ENCODE data around the gene GFPT1.
"Not testable (repeated sequence)": the region's sequence is repeated elsewhere in the genome, so short reads cannot be mapped to it uniquely, and the experiment has no call there.

The GFPT1 gene

DNA sequence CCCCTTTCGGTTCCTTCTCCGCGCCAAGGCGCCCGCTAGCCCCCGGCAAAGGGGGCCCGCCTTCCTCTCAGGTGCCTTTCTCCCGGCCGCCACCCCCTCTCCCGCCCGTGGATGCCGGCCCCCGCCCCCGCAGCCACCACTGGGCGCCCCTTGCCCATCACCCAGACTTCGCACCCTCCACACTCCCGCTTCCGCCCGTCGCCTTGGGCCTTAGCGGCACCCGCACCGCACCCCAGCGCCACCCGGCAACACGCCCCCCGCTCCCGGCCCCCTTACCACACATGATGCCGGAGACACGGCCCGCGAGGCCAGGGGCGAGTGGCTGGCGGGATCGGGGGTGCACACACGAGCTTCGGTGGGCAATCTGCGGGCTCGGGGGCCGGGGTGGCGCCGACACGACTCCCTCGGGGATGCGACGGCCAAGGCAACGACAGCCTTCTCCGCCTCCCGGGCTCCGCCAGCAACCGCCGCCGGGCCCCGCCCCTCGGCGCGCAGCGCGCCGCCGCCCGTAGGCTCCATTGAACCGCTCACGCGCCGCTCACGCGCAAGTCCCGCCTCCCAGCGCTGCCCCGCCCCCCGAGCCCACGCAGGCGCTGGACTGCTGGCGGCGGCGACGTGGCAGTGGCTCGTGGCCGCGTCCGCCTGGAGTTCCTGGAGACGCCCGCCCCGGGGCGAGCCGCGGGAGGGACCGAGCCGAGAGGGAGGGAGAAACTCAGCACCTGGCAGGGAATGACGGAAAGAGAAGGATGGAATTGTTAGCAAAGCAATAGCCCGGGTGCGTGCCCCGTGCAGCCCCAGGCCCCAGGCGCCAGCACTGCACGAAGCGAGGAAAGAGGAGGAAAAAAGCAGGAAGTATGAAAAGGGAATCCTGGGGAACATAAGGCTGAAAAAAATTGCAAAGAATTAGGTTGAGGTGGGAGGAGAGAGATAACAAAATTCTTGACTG lies at the start of gene GFPT1:
TSS of gene GFPT1 (minus strand) at position 439 of the 946 bp plus-strand sequence. CDS start at position 283, 156 bp downstream.
- DNase-seq = peak; percentile 98

DNA sequence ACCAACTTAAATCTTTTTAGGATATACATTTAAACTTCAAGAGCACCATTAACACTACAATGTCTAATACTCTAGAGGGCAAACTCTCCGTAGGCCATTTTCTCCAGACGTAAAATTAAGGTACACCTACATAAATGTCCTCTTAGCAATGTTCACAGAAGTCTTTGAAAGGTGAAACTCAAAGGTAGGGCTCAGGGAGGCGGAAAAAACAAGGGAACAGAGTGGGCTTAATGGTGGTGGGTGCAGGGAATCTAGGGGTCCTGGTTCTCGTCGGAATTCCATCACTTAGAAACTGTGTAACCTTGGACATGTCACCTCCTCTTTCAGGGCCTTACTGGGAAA lies 49.5 kb upstream of the GFPT1 start:
- no peak for DNase-seq

DNA sequence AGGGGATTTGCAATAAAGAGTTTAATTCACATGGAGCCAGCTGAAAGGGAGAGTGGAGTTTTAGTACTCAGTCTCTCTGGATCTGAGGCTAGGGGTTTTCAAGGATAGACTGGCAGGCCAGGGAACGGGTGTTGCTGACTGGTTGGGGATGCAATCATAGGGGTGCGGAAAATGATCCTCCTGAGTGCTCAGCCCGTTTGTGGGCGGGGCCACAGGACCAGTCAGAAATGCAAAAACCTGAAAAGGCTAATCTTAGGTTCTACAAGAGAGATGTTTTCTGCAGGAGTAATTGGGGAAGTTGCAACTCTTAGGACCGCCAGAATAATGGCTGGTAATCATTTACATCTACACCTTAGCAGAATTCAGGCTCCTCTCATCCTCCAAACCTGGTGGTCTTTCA lies 47.7 kb upstream of the GFPT1 start:
- DNase-seq = no peak

DNA sequence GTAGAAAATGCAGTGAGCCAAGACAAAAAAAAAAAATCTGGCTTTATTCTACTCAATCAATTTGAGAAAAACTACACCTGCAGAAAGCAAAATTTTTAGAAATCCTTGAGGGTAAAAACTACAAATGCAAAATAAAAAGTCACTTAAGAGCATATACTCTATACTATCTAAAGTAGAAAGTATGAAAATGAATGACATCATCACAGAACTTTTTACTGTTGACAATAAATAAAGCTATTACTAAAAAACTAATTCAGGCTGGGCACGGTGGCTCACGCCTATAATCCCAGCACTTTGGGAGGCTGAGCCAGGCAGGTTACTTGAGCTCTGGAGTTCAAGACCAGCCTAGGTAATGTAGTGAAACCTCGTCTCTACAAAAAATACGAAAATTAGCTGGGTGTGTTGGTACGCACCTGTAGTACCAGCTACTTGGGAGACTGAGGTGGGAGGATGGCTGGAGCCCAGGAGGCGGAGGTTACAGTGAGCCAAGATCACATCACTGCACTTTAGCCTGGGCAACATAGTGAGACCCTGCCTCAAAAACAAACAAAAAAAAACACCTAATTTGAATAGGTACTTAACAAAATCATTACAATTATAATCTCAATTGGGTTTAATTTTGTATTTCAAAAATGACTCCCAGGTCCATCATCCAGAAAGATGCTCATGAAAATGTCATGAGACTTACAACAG lies 42.6 kb upstream of the GFPT1 start:
- no peak for DNase-seq

DNA sequence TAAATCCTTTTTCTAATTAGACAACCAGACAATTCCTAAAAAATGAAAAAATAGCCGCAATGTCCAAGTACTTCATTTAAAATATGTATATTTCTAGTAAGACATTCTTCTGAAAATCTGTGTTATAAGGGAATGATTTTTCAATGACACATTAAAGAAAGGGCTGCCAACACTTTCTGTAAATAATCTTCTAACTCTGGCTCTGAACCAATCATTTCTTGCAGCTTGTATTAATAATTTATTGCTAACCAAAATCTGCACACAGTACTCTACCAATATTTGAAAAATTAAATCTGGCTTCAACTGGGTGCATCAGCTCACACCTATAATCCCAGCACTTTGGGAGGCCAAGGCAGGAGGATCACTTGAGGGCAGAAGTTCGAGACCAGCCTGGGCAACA lies 42.0 kb upstream of the GFPT1 start:
- no peak for DNase-seq

DNA sequence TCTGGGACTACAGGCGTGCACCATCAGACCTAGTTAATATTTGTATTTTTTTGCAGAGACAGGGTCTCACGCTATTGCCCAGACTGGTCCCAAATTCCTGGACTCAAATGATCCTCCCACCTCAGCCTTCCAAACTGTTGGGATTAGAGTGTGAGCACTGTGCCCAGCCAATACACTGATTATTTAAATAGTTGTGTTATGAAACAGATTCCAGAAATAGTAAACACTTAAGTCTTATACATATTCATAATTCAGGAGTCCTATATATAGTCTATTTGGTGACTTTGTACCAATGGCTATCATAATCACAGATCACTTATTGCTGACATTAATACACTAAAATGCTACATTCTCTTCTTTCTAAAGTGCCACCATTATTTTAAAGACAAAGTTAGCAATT lies 37.4 kb upstream of the GFPT1 start:
- DNase-seq = no peak

DNA sequence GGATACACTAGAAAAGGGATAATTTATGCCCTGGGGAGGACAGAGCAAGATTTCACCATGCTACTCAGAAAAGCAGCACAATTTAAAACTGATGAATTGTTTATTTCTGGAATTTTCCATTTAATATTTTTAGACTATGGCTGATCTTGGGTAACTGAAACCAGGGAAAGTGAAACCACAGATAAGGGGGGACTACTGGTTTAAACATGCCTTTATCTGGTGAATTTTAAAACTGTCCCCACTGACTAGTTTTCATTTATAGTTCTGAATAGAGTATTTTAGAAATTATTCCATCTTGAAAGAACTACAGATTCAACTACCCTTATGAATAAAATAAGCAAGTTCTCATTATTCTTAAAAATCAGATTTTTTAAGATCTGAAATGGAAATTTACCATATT lies 35.2 kb upstream of the GFPT1 start:
- DNase-seq = no peak

DNA sequence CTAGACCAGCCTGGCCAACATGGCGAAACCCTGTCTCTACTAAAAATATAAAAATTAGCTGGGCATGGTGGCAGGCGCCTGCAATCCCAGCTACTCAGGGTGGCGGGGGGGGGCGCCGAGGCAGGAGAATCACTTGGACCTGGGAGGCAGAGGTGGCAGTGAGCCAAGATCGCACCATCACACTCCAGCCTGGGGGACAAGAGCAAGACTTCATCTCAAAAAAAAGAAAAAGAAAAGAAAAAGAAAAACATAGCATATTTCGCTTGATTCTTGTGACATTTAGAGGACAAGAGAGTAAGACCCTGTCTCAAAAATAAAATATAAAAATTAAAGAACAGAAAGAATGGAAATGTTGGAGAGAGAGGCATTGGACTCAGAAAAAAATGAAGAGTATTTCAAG lies 32.1 kb upstream of the GFPT1 start:
- DNase-seq = not testable (repeated sequence)

DNA sequence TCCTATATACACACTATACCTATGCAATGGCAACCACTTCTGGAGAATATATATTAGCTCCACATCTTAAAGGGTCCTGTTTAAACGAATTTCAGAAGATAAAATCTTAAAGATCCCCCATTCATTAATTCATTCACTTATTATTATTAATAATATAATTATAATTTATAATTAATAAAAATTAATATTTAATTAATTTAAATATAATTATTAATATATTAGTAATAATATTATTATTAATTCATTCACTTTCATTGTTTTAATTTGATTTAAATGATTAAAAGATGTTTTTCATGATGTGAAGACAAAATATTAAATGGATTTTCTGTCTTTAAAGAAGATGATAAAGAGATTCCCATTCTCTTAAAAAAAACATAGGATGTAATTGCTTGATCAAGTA lies 29.1 kb upstream of the GFPT1 start:
- no peak for DNase-seq

DNA sequence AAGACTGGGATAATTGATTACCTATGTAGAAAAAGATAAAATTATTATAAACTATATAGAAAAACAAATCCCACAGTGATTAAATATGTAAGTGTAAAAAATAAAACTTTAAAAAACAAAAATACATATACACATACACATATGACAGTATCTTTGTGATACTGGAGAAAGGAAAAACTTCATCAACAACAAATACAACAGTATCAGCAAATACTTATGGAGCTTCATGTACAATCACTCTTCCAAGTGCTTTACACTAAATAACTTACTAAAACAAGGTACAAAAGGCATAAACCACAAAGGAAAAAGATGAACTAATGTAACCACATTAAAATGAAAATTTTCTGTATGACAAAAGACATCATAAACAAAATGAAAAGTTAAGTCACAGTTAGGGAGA lies 24.1 kb upstream of the GFPT1 start:
- no peak for DNase-seq

DNA sequence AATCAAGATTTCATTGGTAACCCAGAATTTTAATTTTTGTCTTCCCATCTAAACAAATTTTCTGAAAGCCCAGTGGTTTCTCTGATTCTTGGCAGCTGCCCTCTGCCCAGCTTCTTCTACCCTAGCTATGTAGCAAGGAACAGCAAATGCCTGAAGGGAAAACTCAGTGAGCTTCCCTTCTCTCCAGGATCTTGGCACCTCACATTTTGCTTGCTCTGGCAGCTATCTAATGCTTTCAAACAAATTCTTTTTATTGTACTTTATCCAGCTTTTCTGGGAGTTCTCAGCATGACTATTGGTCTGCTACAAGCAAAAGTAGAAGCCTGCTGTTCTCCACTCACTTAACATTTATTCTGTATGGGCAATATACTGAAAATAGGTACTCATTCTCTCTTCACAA lies 18.3 kb upstream of the GFPT1 start:
- DNase-seq = no peak

DNA sequence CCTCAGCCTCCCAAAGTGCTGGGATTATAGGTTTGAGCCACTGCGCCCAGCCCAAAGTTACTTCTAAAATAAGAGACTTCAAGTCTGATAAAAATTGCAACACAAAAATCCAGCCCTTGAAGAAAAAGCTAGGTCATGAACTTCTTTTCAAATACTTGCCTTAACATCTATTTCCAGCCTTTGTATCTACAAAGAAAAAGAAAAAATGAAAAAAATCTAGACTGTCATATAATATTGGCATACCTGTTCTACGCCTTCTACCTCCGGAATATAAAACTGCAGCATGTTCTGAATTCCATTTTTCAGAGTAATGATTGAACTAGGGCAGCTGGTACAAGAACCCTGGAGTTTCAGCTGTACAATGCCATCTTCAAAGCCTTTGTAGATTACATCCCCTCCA lies 13.1 kb upstream of the GFPT1 start:
- no peak for DNase-seq

DNA sequence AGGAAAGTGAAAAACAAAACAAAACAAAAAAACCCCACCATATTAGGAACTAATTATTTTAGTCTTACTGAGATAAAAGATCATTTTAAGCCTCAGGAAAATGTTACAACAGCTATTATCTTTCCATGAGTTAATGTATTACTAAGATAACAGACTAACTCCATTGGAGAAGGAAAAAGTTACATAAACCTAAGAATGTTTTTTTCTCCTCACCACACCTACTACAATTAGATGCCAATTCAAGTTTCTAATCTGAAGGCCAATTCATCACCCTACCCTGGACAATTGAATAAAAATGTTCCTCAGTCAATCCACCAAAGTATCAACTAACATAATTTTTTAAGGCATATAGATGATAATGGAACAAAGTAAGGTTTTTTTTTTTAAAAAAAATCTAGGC lies 10.2 kb upstream of the GFPT1 start:
- DNase-seq = no peak

DNA sequence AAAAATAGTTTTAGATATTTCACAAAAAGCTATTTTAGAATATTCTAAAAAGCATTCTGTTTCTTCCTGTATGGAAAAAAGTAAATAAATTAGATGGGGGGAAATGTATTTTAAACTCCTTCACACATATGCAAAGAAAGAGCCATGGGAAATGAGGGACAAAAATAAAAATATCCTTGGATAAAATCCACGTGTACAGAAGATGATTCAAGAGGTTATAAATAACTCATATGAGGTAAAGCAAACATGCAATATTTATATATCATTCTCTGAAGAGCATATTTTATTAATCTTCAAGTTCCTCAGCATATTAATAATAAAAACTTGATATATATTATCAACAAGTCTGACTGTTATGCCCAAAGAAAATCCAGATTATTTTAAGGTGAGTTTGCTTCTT lies 8.8 kb upstream of the GFPT1 start:
- DNase-seq = no peak

DNA sequence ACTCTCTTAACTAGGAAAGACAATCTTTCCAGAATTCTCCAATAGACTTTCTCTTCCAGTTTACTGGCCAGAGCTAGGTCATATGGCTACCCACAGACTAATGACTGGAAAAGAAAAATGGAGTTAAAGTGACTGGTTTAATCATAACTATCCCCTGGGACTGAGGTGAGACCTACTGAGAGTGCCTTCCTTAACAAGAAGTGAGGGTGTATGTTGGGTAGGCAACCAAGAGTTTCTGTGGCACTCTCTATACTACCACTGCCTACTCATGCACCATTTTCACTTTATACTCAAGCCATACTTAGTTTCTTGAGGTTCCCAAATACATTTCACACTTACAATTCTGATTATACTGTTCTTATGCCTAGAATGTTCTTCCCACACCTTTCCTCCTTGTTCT lies 6.9 kb upstream of the GFPT1 start:
- no peak for DNase-seq

DNA sequence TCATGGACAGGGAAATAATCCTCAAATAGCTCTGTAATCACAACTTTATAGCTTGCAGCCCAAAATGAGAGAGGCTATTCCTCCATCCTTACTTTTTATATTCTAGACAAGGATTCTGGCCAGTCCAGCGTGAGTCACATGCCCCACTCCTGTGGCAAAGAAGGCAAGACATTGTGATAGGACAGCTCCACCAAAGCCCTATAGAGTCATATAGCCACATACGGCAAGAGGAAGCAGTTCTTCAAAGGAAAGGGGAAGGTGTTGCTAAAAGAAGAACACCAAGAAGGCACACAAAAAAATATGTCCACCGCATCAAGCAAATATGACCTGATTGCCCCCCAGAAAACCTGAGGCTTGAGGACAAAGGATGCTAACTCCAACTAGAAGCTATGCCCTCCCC lies 3.4 kb upstream of the GFPT1 start:
- DNase-seq = no peak

DNA sequence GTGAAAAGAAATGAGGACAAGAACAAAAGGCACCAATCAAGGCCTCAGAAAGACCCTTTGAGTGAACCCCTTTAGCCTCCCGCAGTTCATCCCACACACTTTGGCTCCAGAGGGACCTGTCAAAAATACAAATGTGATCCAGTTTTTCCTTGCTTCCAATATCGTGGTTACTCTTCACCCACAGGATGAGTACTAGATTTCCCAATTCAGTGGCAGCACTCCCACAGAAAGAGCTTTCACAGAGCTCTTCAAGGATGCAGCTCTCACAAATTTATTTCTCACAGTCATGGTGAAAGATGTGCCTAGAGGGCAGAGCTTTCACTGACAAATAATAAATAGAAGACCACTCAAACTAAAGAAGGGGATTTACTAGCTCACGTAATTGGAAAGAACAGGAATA lies 3.0 kb upstream of the GFPT1 start:
- no peak for DNase-seq

DNA sequence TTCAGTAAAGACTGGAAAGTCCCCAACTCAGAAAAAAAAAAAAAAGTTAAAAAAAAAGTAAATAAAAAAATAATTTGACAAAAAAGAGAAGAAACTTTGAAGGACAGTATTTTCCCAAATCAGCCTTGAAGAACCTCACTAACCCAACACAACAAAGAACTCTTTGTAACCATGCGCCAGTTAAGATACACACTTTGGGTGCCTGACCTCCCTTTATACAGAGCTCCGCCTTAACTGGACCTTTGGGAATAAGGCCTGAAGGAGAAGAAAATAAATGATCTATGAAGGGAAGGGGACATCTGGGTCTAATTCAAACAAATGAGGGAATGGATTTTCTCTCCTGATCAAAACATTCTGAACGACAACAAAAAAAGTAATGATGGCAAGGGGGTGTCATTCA lies 2.2 kb upstream of the GFPT1 start:
- no peak for DNase-seq

DNA sequence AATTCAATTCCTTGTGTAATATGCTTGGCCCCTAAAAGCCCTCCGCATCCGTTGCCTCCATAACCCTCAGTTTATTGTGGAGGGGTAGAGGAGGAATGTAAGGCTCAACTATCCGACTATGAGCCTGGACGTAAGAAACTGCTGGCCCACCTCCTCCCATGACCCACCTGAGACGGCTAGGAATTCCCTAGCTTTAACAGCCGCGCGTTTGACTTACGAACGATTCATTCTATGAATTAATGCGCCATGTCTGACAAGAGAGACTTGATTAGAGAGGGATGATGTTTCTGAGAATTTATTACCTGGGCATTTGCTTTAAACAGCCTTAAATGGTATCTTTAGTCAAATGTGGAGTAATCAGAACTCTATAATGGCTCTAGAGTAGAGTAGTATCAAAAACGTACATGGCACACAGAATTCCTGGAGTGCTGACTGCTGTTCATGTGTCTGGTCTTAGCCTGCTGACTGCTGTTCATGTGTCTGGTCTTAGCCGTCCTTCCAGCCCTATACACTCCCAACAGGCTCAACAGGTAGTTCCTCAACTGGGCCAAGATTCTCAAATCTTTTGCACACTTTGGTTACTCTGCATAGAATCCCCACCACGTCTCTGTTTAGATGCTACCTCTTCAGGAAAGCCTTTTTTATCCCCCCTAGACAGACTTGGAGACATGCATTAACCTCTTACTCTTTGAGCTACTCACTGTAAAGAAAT lies 899 bp upstream of the GFPT1 start:
- DNase-seq = no peak

DNA sequence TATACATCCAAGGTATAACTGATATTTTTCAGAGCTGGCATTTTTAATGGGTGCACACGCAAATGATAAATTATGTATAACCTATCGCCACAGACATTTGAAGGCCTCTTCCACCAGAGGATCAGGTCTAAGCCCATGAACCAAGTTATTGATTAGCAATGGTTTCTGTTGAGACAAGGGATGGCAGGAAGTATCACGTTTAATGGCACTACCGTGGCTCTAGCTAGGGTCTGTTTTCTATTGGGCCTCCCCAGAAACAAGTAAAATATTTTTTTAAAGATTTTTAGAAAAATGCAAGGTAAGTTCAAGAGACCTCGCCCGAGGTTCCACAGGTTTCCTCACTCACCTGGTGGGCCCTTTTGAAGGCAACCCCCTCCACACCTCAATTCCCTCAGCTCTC lies 667 bp downstream of the GFPT1 start:
- no peak for DNase-seq

DNA sequence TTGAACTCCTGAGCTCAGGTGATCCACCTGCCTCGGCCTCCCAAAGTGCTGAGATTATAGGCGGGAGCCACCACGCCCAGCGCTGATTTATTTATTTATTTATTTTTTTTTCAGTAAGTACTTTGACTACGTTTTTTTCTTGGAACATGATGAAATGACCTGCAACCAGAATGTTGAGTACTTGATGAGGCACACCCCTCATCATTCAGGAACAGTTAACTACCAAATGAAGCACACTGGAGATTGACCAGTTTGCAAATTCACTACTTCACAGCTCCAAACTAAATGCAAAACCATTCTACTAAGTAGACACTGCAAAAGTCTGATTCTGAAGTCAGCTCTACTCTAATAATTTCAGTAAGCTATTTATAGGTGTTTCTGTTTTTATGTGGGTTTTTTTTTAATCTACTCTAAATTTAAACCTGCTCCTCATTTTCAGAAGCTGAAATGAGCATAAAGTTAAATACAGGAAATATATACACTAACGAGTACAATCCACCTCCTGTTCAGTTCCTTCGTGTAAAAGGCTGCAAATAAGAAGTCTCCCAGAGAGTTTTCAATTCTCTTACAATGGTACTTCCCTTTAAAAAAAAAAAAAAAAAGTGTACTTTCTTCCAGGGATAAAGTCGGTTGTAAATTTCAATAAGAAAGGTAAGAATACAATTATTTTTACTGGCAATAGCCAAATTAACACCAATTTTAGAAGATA lies 1.4 kb downstream of the GFPT1 start:
- DNase-seq = no peak

DNA sequence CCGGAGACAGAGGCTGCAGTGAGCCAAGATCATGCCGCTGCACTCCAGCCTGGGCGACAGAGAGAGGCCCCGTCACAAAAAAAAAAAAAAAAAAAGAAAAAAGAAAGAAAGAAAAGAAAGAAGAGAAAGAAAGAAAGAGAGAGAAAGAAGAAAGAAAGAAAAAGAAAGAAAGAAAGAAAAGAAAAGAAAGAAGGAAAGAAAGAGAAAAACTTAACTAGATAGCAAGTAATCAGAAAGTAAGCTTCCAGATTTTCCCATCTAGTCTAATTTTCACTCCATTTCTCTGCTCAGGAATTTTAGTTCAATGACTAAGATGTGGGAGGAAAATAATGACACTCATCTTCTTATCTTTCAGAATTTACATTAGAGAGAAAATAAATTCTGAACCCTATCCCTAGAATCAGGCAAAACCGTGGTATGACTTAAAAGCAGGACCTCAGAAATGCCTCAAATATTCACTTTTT lies 2.4 kb downstream of the GFPT1 start:
- no peak for DNase-seq

DNA sequence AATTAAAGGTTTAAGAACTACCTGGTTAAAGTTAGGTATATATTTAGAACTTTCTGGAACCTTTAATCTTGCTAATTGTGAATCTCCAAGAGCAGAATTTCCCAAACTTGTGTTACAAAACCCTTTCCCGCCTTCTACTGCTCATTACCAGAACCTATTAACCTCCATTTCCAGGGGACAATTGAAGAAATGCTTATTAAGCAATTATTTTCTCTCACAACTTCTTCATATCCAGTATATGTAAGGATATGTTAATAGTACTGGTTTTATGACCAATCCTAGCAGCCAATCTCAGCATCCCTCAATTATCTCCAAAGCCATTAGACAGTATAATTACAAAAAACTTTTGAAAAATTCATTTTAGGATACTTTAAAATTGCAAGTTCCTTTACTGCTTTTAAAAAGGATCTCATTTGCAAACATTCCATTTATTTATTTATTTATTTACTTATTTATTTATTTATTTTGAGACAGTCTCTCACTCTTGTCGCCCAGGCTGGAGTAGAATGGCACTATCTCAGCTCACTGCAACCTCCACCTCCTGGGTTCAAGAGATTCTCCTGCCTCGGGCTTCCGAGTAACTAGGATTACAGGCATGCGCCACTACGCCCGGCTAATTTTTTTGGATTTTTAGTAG lies 3.7 kb downstream of the GFPT1 start:
- DNase-seq = no peak

All from right forelimb (tissue), 1 donor.